Hepatocyte (in vitro differentiated cells): Measurements from ENCODE around the gene ANKRD50.

Source experiments
- CTCF ChIP-seq: fragments of 200-600 bp; sonication (generic); IDR thresholded peaks from 2 replicates; pipeline ENCODE4 v1.5.1; 2016; ENCODE audit warnings: antibody characterized with exemption, mild to moderate bottlenecking; ENCODE audit not compliant: poor library complexity
- EZH2 ChIP-seq: fragments of 200-600 bp; sonication (generic); IDR thresholded peaks from 2 replicates; pipeline ENCODE4 v1.6.1; 2016; ENCODE audit warnings: antibody characterized with exemption, mild to moderate bottlenecking, borderline replicate concordance

GRCh38 chr4:124743711-124744110 lies 31.2 kb upstream of the ANKRD50 start:
- TF ChIP-seq CTCF: no peak
- no peak for TF ChIP-seq EZH2
